ENCODE data around the gene CTTNBP2NL. TPM values are rescaled to one million over a fixed set of nuclear protein-coding genes. Genes with fewer than 3 reads are reported as not detected.

The CTTNBP2NL gene
- polyA plus RNA-seq, 2 of the 4 experiments (the other 2 are of a cell fraction): 5.8 to 8.7 TPM

- Histone ChIP-seq H3K4me1 (no peaks in the 10 kb centered on the region), H3K4me2 (no peak overlapping the region), H3K9me3 (no peaks in the 10 kb centered on the region), H3K27ac (no peak overlapping the region), H3K4me3 (no peak overlapping the region)
- no peak for FAIRE-seq
- no peak for ATAC-seq
- TF ChIP-seq EHF (CRISPR knock-in tag; IDR thresholded peaks at IDR 0.05) (no peak), NR3C1 (IDR thresholded peaks at IDR 0.05) (no peak), CEBPB (IDR thresholded peaks at IDR 0.05) (no peak), BHLHE40 (IDR thresholded peaks at IDR 0.05; ENCODE audit: low read depth, low read length) (no peak), RNF2 (IDR thresholded peaks at IDR 0.05; ENCODE audit: borderline replicate concordance, low read depth) (no peak), EHMT2 (IDR thresholded peaks at IDR 0.05; ENCODE audit: low read depth) (no peak), NPAS2 (CRISPR knock-in tag; IDR thresholded peaks at IDR 0.05; ENCODE audit: borderline replicate concordance) (no peak), PHF8 (IDR thresholded peaks at IDR 0.05; ENCODE audit: borderline replicate concordance, low read depth) (no peak), HMGXB4 (CRISPR knock-in tag; IDR thresholded peaks at IDR 0.05; ENCODE audit: borderline replicate concordance) (no peak), GATA3 (IDR thresholded peaks at IDR 0.05; ENCODE audit: borderline replicate concordance) (no peak), JUN (IDR thresholded peaks at IDR 0.05) (no peak), HEYL (CRISPR knock-in tag; IDR thresholded peaks at IDR 0.05) (no peak), PBX3 (IDR thresholded peaks at IDR 0.05) (no peak), RAD21 (conservative IDR thresholded peaks at IDR 0.05 in 1 of 2, IDR thresholded peaks at IDR 0.05 in 1 of 2) (no peak), TP53 (CRISPR knock-in tag; IDR thresholded peaks at IDR 0.05) (no peak), MAX (IDR thresholded peaks at IDR 0.05) (no peak)
- TF ChIP-seq, protein P1, sequence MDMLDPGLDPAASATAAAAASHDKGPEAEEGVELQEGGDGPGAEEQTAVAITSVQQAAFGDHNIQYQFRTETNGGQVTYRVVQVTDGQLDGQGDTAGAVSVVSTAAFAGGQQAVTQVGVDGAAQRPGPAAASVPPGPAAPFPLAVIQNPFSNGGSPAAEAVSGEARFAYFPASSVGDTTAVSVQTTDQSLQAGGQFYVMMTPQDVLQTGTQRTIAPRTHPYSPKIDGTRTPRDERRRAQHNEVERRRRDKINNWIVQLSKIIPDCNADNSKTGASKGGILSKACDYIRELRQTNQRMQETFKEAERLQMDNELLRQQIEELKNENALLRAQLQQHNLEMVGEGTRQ (IDR thresholded peaks at IDR 0.05): no peak
- TF ChIP-seq, protein P2, sequence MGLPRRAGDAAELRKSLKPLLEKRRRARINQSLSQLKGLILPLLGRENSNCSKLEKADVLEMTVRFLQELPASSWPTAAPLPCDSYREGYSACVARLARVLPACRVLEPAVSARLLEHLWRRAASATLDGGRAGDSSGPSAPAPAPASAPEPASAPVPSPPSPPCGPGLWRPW (IDR thresholded peaks at IDR 0.05): no peak
- 45% methylated on average over 2 of the region's 2 CpGs for WGBS (ENCODE audit: missing lambda C conversion rate)
- DNase-seq (ENCODE audit: low read depth in 1 of 2, low spot score in 1 of 2): no peak
- POLR2A ChIA-PET: no interaction called here
- CTCF ChIA-PET: no interaction called here
Observed at GRCh38 chr1:112363636-112364035, 32.4 kb upstream of the CTTNBP2NL start.

GRCh38 chr1:112368198-112368597, 27.8 kb upstream of the CTTNBP2NL start:
- ATAC-seq (no peak), DNase-seq (ENCODE audit: low read depth in 1 of 2, low spot score in 1 of 2) (no peak), FAIRE-seq (no peak)
- ChIA-PET POLR2A (no interaction called here), CTCF (interaction anchor here (5.6 kb wide), 1 partner anchor 10 kb away, joined by 77 read pairs; no protein-coding TSS in a partner anchor)
- Histone ChIP-seq H3K4me3 (no peak overlapping the region), H3K4me1 (no peaks in the 10 kb centered on the region), H3K27ac (no peak overlapping the region), H3K4me2 (no peak overlapping the region), H3K9me3 (no peaks in the 10 kb centered on the region)
- 31% methylated on average over 3 of the region's 3 CpGs for WGBS (ENCODE audit: missing lambda C conversion rate)
- TF ChIP-seq, protein P1 (IDR thresholded peaks at IDR 0.05): no peak
- TF ChIP-seq TFCP2L1 (CRISPR knock-in tag; IDR thresholded peaks at IDR 0.05): no peak
- no peak for TF ChIP-seq ESRRA (IDR thresholded peaks at IDR 0.05; ENCODE audit: borderline replicate concordance, low read length)
- TF ChIP-seq MYC (IDR thresholded peaks at IDR 0.05; ENCODE audit: borderline replicate concordance, low read length): no peak
- TF ChIP-seq CEBPB (IDR thresholded peaks at IDR 0.05): no peak
- no peak for TF ChIP-seq EHF (CRISPR knock-in tag; IDR thresholded peaks at IDR 0.05)
- no peak for TF ChIP-seq ZNF302 (CRISPR knock-in tag; IDR thresholded peaks at IDR 0.05)
- TF ChIP-seq HOXA7 (CRISPR knock-in tag; IDR thresholded peaks at IDR 0.05): no peak
- TF ChIP-seq TP53 (CRISPR knock-in tag; IDR thresholded peaks at IDR 0.05): no peak
- no peak for TF ChIP-seq SMC3 (IDR thresholded peaks at IDR 0.05)
- TF ChIP-seq POLR2A (IDR thresholded peaks at IDR 0.05; ENCODE audit: low read length): no peak
- no peak for TF ChIP-seq JUN (IDR thresholded peaks at IDR 0.05)
- no peak for TF ChIP-seq ZFP36 (IDR thresholded peaks at IDR 0.05; ENCODE audit: borderline replicate concordance, partially characterized antibody)
- TF ChIP-seq HOXB5 (CRISPR knock-in tag; IDR thresholded peaks at IDR 0.05): no peak
- TF ChIP-seq, protein P3, sequence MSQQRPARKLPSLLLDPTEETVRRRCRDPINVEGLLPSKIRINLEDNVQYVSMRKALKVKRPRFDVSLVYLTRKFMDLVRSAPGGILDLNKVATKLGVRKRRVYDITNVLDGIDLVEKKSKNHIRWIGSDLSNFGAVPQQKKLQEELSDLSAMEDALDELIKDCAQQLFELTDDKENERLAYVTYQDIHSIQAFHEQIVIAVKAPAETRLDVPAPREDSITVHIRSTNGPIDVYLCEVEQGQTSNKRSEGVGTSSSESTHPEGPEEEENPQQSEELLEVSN (IDR thresholded peaks at IDR 0.05; ENCODE audit: borderline replicate concordance, low read depth): no peak
- TF ChIP-seq MAZ (IDR thresholded peaks at IDR 0.05; ENCODE audit: borderline replicate concordance, low read depth, low read length): no peak
